ENCODE measurements around the gene GUCA1C. TPM values are rescaled to one million over a fixed set of nuclear protein-coding genes. Genes with fewer than 3 reads are reported as not detected.

GUCA1C gene
- total RNA-seq, 1 donor from 2014 or later, result not detected

GRCh38 chr3:108983051-108983450, 29.4 kb upstream of the GUCA1C start:
- no peaks in the 10 kb centered on the region for H3K9me3 ChIP-seq (ENCODE audit: insufficient read depth, low read depth, low read length)
- no peak for FAIRE-seq

GRCh38 chr3:108976058-108976457, 22.4 kb upstream of the GUCA1C start:
- H3K36me3 ChIP-seq (ENCODE audit: insufficient read depth, low read length), result no peaks in the 10 kb centered on the region
- Mint-ChIP-seq H3K36me3 (ENCODE audit: low read depth, unreplicated experiment) (no peaks in the 10 kb centered on the region), H3K9me3 (ENCODE audit: unreplicated experiment) (no peaks in the 10 kb centered on the region), H3K4me1 (ENCODE audit: low read depth, unreplicated experiment) (no peaks in the 10 kb centered on the region), H3K27me3 (ENCODE audit: low read depth, unreplicated experiment) (no peaks in the 10 kb centered on the region), H3K4me3 (ENCODE audit: unreplicated experiment) (no peak overlapping the region), H3K27ac (ENCODE audit: unreplicated experiment) (no peak overlapping the region)
- H3K79me2 ChIP-seq (ENCODE audit: insufficient read depth, low read length), result no peaks in the 10 kb centered on the region
- no peak overlapping the region for H3K4me2 ChIP-seq (ENCODE audit: low read length)
- no peak overlapping the region for H3K4me3 ChIP-seq (ENCODE audit: insufficient read depth, low read depth, low read length)
- H3K27ac ChIP-seq (ENCODE audit: low read depth, low read length), result no peak overlapping the region
- no peaks in the 10 kb centered on the region for H4K20me1 ChIP-seq (ENCODE audit: insufficient read depth, low read length)
- H3K27me3 ChIP-seq (ENCODE audit: insufficient read depth, low read length), result no peaks in the 10 kb centered on the region
- no peak overlapping the region for H2AFZ ChIP-seq (ENCODE audit: low read depth, low read length)
- DNase-seq (ENCODE audit: low read depth) (no peak), FAIRE-seq (no peak)
- no peaks in the 10 kb centered on the region for H3K9me3 ChIP-seq (ENCODE audit: insufficient read depth, low read depth, low read length)
- no peaks in the 10 kb centered on the region for H3K4me1 ChIP-seq (ENCODE audit: insufficient read depth, low read length)
- TF ChIP-seq EZH2 (IDR thresholded peaks at IDR 0.05; ENCODE audit: insufficient read depth, low read length) (no peak), CTCF (IDR thresholded peaks at IDR 0.05; ENCODE audit: insufficient read depth, low read depth, low read length) (no peak)
- H3K9ac ChIP-seq (ENCODE audit: low read length), result no peak overlapping the region

More at GRCh38 chr3:108983051-108983450, 29.4 kb upstream of the GUCA1C start:
- H3K4me1 Mint-ChIP-seq (ENCODE audit: low read depth, unreplicated experiment), result no peaks in the 10 kb centered on the region
- Histone ChIP-seq H4K20me1 (ENCODE audit: insufficient read depth, low read length) (no peaks in the 10 kb centered on the region), H2AFZ (ENCODE audit: low read depth, low read length) (no peak overlapping the region), H3K9ac (ENCODE audit: low read length) (no peak overlapping the region), H3K79me2 (ENCODE audit: insufficient read depth, low read length) (no peaks in the 10 kb centered on the region), H3K27me3 (ENCODE audit: insufficient read depth, low read length) (no peaks in the 10 kb centered on the region), H3K27ac (ENCODE audit: low read depth, low read length) (no peak overlapping the region), H3K36me3 (ENCODE audit: insufficient read depth, low read length) (no peaks in the 10 kb centered on the region), H3K4me1 (ENCODE audit: insufficient read depth, low read length) (no peaks in the 10 kb centered on the region), H3K4me2 (ENCODE audit: low read length) (no peak overlapping the region), H3K4me3 (ENCODE audit: insufficient read depth, low read depth, low read length) (no peak overlapping the region)
- H3K36me3 Mint-ChIP-seq (ENCODE audit: low read depth, unreplicated experiment), result no peaks in the 10 kb centered on the region
- H3K27me3 Mint-ChIP-seq (ENCODE audit: low read depth, unreplicated experiment), result no peaks in the 10 kb centered on the region
- H3K9me3 Mint-ChIP-seq (ENCODE audit: unreplicated experiment), result no peaks in the 10 kb centered on the region
- H3K4me3 Mint-ChIP-seq (ENCODE audit: unreplicated experiment), result no peak overlapping the region
- DNase-seq (ENCODE audit: low read depth), result no peak
- TF ChIP-seq CTCF (IDR thresholded peaks at IDR 0.05; ENCODE audit: insufficient read depth, low read depth, low read length), result no peak
- H3K27ac Mint-ChIP-seq (ENCODE audit: unreplicated experiment), result no peak overlapping the region

GRCh38 chr3:108973019-108973418, 19.3 kb upstream of the GUCA1C start:
- Mint-ChIP-seq H3K9me3 (ENCODE audit: unreplicated experiment) (no peaks in the 10 kb centered on the region), H3K27me3 (ENCODE audit: low read depth, unreplicated experiment) (no peaks in the 10 kb centered on the region), H3K4me1 (ENCODE audit: low read depth, unreplicated experiment) (no peaks in the 10 kb centered on the region), H3K27ac (ENCODE audit: unreplicated experiment) (no peak overlapping the region), H3K4me3 (ENCODE audit: unreplicated experiment) (no peak overlapping the region), H3K36me3 (ENCODE audit: low read depth, unreplicated experiment) (no peaks in the 10 kb centered on the region)
- no peaks in the 10 kb centered on the region for H4K20me1 ChIP-seq (ENCODE audit: insufficient read depth, low read length)
- H3K27me3 ChIP-seq (ENCODE audit: insufficient read depth, low read length), result no peaks in the 10 kb centered on the region
- no peak overlapping the region for H2AFZ ChIP-seq (ENCODE audit: low read depth, low read length)
- DNase-seq (ENCODE audit: low read depth), result no peak
- H3K9ac ChIP-seq (ENCODE audit: low read length), result no peak overlapping the region
- no peak overlapping the region for H3K4me3 ChIP-seq (ENCODE audit: insufficient read depth, low read depth, low read length)
- no peak overlapping the region for H3K27ac ChIP-seq (ENCODE audit: low read depth, low read length)
- H3K4me1 ChIP-seq (ENCODE audit: insufficient read depth, low read length), result no peaks in the 10 kb centered on the region
- H3K4me2 ChIP-seq (ENCODE audit: low read length), result no peak overlapping the region
- no peaks in the 10 kb centered on the region for H3K36me3 ChIP-seq (ENCODE audit: insufficient read depth, low read length)
- TF ChIP-seq EZH2 (IDR thresholded peaks at IDR 0.05; ENCODE audit: insufficient read depth, low read length) (no peak), CTCF (IDR thresholded peaks at IDR 0.05; ENCODE audit: insufficient read depth, low read depth, low read length) (no peak)
- FAIRE-seq, result no peak
- H3K79me2 ChIP-seq (ENCODE audit: insufficient read depth, low read length), result no peaks in the 10 kb centered on the region
- no peaks in the 10 kb centered on the region for H3K9me3 ChIP-seq (ENCODE audit: insufficient read depth, low read depth, low read length)
